Neural cell (in vitro differentiated cells): ENCODE results near the gene FAM83G. TPM values are rescaled to one million over a fixed set of nuclear protein-coding genes. Genes with fewer than 3 reads are reported as not detected.

Source experiments
- H2AFZ ChIP-seq: fragments of 200-600, 300-800 bp; sonication (generic), shearing (Covaris generic); 2 replicates; pipeline ENCODE4 v1.6.0; 2014; ENCODE audit warnings: low read depth, mild to moderate bottlenecking, antibody characterized with exemption, low read length, moderate library complexity
- H3F3A ChIP-seq: fragments of 200-600 bp; shearing (Covaris generic); 2 replicates; pipeline ENCODE4 v1.6.1; 2016; ENCODE audit warnings: mild to moderate bottlenecking, moderate library complexity, mixed read lengths, antibody characterized with exemption, low read length; ENCODE audit not compliant: insufficient read depth, poor library complexity, severe bottlenecking
- H3K27ac ChIP-seq: fragments of 200-600, 300-800 bp; sonication (generic), shearing (Covaris generic); 2 replicates; pipeline ENCODE4 v1.5.1; 2014; ENCODE audit warnings: mild to moderate bottlenecking, low read length, moderate library complexity
- H3K27me3 ChIP-seq: fragments of 300-800, 200-600 bp; sonication (generic), shearing (Covaris generic); 2 replicates; pipeline ENCODE4 v1.6.0; 2014; ENCODE audit warnings: mild to moderate bottlenecking, low read depth, low read length, moderate library complexity; ENCODE audit not compliant: insufficient read depth
- H3K36me3 ChIP-seq: fragments of 300-800, 200-600 bp; sonication (generic), shearing (Covaris generic); 2 replicates; pipeline ENCODE4 v1.5.1; 2014; ENCODE audit warnings: mild to moderate bottlenecking, antibody characterized with exemption, low read length, moderate library complexity; ENCODE audit not compliant: insufficient read depth
- H3K4me2 ChIP-seq: fragments of 300-800, 200-600 bp; sonication (generic), shearing (Covaris generic); 2 replicates; pipeline ENCODE4 v1.6.0; 2014; ENCODE audit warnings: mild to moderate bottlenecking, low read length
- H3K4me3 ChIP-seq: fragments of 300-800, 200-600 bp; sonication (generic), shearing (Covaris generic); 2 replicates; pipeline ENCODE4 v1.5.1; 2014; ENCODE audit warnings: mild to moderate bottlenecking, low read length, moderate library complexity
- H3K79me2 ChIP-seq: fragments of 200-600 bp; shearing (Covaris generic); replicated peaks from 2 replicates; pipeline ENCODE4 v1.6.0; 2014; ENCODE audit warnings: mild to moderate bottlenecking, low read length, moderate library complexity; ENCODE audit not compliant: insufficient read depth
- H3K9ac ChIP-seq: fragments of 300-800, 200-600 bp; sonication (generic), shearing (Covaris generic); 2 replicates; pipeline ENCODE4 v1.6.1; 2016; ENCODE audit warnings: mild to moderate bottlenecking, low read length, mixed read lengths
- H3K9me2 ChIP-seq: fragments of 200-600 bp; shearing (Covaris generic); 2 replicates; pipeline ENCODE4 v1.6.1; 2016; ENCODE audit warnings: mild to moderate bottlenecking, low read length, mixed read lengths; ENCODE audit not compliant: insufficient read depth
- H3K9me3 ChIP-seq: fragments of 200-600, 300-800 bp; sonication (generic), shearing (Covaris generic); 2 replicates; pipeline ENCODE4 v1.6.1; 2016; ENCODE audit warnings: mild to moderate bottlenecking, mixed run types, low read length, moderate library complexity, mixed read lengths
- H4K20me1 ChIP-seq: fragments of 200-600 bp; shearing (Covaris generic); 2 replicates; pipeline ENCODE4 v1.6.1; 2016; ENCODE audit warnings: mild to moderate bottlenecking, mixed run types; ENCODE audit not compliant: insufficient read depth
- EP300 ChIP-seq: fragments of 450-650 bp; conservative IDR thresholded peaks from 2 replicates; pipeline ENCODE4 v1.6.1; 2014; ENCODE audit warnings: antibody characterized with exemption, mild to moderate bottlenecking, moderate library complexity; ENCODE audit not compliant: poor library complexity, severe bottlenecking
- EZH2 ChIP-seq: fragments of 200-600, 300-800 bp; shearing (Covaris generic), sonication (generic); IDR thresholded peaks from 2 replicates; pipeline ENCODE4 v1.6.1; 2014; ENCODE audit warnings: antibody characterized with exemption, low read length, borderline replicate concordance, mild to moderate bottlenecking; ENCODE audit not compliant: insufficient read depth, poor library complexity, severe bottlenecking
- MXI1 ChIP-seq: fragments of 450-650 bp; conservative IDR thresholded peaks from 2 replicates; pipeline ENCODE4 v1.6.1; 2014; ENCODE audit warnings: antibody characterized with exemption, mild to moderate bottlenecking; ENCODE audit not compliant: poor library complexity, severe bottlenecking
- POLR2AphosphoS5 ChIP-seq: IDR thresholded peaks from 2 replicates; pipeline ENCODE4 v1.6.1; 2012
- RAD21 ChIP-seq: fragments of 450-650 bp; conservative IDR thresholded peaks from 2 replicates; pipeline ENCODE4 v1.6.1; 2014; ENCODE audit warnings: antibody characterized with exemption, mild to moderate bottlenecking, moderate library complexity
- SMC3 ChIP-seq: fragments of 450-650 bp; conservative IDR thresholded peaks from 2 replicates; pipeline ENCODE4 v1.6.1; 2014; ENCODE audit warnings: antibody characterized with exemption, mild to moderate bottlenecking, moderate library complexity; ENCODE audit not compliant: poor library complexity
- TAF1 ChIP-seq: IDR thresholded peaks from 2 replicates; pipeline ENCODE4 v1.6.1; 2012; ENCODE audit warnings: low read depth
- polyA plus RNA-seq: library from polyadenylated mRNA; depleted of rRNA; stranded (reverse); fragments of >200 nt; gene quantifications from 2 replicates; pipeline ENCODE4 v1.2.3, GENCODE V29; 2014
- TF ChIP-seq, protein P1 (sequence below): IDR thresholded peaks from 2 replicates; pipeline ENCODE4 v1.6.1; 2012; ENCODE audit warnings: borderline replicate concordance
- TF ChIP-seq, protein P2 (sequence below): fragments of 450-650 bp; IDR thresholded peaks from 2 replicates; pipeline ENCODE4 v1.5.1; 2014; ENCODE audit warnings: antibody characterized with exemption, mild to moderate bottlenecking, moderate library complexity; ENCODE audit not compliant: poor library complexity, severe bottlenecking

The FAM83G gene
- polyA plus RNA-seq, 1 donor from 2014 or later, result not detected

DNA sequence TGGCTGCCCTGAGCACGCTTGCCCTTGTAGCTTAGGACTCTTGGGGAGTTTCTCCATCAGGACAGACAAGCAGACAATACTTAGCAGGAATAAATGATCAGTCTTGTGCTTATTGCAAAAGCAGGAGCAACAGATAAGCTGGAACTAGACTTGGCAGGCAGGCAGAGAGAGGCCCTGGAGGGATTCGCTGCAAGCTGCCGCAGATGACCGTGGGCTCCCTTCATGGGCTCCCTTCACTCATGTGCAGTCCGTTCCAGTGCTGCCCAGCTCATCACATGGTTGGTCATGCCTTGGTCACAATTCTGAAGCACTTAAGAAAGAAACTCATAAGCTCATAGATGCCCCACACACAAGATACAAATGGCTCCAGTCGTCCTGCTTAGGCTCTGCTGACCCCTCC, 55.0 kb downstream of the FAM83G start:
- H3K79me2 ChIP-seq, result no peaks in the 10 kb centered on the region
- H3K9ac ChIP-seq, result no peak overlapping the region
- no peak overlapping the region for H2AFZ ChIP-seq
- H4K20me1 ChIP-seq, result no peaks in the 10 kb centered on the region
- H3K9me2 ChIP-seq, result no peaks in the 10 kb centered on the region
- TF ChIP-seq SMC3 (no peak), POLR2AphosphoS5 (no peak), MXI1 (no peak), RAD21 (no peak), TAF1 (no peak), EZH2 (no peak), EP300 (no peak)
- TF ChIP-seq, protein P1, sequence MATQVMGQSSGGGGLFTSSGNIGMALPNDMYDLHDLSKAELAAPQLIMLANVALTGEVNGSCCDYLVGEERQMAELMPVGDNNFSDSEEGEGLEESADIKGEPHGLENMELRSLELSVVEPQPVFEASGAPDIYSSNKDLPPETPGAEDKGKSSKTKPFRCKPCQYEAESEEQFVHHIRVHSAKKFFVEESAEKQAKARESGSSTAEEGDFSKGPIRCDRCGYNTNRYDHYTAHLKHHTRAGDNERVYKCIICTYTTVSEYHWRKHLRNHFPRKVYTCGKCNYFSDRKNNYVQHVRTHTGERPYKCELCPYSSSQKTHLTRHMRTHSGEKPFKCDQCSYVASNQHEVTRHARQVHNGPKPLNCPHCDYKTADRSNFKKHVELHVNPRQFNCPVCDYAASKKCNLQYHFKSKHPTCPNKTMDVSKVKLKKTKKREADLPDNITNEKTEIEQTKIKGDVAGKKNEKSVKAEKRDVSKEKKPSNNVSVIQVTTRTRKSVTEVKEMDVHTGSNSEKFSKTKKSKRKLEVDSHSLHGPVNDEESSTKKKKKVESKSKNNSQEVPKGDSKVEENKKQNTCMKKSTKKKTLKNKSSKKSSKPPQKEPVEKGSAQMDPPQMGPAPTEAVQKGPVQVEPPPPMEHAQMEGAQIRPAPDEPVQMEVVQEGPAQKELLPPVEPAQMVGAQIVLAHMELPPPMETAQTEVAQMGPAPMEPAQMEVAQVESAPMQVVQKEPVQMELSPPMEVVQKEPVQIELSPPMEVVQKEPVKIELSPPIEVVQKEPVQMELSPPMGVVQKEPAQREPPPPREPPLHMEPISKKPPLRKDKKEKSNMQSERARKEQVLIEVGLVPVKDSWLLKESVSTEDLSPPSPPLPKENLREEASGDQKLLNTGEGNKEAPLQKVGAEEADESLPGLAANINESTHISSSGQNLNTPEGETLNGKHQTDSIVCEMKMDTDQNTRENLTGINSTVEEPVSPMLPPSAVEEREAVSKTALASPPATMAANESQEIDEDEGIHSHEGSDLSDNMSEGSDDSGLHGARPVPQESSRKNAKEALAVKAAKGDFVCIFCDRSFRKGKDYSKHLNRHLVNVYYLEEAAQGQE, result no peak
- TF ChIP-seq, protein P2, sequence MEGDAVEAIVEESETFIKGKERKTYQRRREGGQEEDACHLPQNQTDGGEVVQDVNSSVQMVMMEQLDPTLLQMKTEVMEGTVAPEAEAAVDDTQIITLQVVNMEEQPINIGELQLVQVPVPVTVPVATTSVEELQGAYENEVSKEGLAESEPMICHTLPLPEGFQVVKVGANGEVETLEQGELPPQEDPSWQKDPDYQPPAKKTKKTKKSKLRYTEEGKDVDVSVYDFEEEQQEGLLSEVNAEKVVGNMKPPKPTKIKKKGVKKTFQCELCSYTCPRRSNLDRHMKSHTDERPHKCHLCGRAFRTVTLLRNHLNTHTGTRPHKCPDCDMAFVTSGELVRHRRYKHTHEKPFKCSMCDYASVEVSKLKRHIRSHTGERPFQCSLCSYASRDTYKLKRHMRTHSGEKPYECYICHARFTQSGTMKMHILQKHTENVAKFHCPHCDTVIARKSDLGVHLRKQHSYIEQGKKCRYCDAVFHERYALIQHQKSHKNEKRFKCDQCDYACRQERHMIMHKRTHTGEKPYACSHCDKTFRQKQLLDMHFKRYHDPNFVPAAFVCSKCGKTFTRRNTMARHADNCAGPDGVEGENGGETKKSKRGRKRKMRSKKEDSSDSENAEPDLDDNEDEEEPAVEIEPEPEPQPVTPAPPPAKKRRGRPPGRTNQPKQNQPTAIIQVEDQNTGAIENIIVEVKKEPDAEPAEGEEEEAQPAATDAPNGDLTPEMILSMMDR, result no peak
- no peaks in the 10 kb centered on the region for H3K9me3 ChIP-seq
- H3K27me3 ChIP-seq, result no peaks in the 10 kb centered on the region
- H3K27ac ChIP-seq, result no peak overlapping the region
- H3K36me3 ChIP-seq, result no peaks in the 10 kb centered on the region
- no peak overlapping the region for H3K4me2 ChIP-seq
- no peak overlapping the region for H3K4me3 ChIP-seq
- H3F3A ChIP-seq, result no peaks in the 10 kb centered on the region

DNA sequence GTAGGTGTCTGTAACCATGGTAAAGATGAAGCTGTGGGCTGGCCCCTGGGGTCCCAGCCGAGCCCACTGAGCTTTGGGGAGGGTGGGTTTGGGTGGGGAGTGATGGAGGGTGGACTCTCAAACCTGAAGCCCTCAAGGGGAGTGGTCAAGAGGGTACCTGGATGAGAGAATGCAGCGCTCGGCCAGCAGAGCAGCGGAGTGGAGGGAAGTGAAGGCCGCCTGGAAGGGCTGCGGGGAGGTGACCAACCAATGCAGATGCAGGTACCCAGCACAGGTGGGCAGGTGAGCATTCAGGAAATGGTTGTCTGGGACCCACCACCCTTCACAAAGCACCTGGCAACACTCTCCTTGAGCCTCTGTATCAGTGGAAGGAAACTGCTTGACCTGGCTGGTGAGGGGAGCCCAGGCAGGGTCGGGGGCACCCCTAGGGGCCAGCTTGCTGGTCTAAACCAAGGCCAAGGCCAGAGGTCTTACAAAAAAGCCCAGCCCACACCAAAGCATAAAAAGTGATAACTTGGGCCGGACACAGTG, 56.0 kb downstream of the FAM83G start:
- Histone ChIP-seq H3F3A (no peaks in the 10 kb centered on the region), H2AFZ (no peak overlapping the region), H3K9me3 (no peaks in the 10 kb centered on the region), H3K4me2 (no peak overlapping the region), H3K27ac (no peak overlapping the region), H3K9me2 (no peaks in the 10 kb centered on the region), H3K4me3 (no peak overlapping the region), H3K36me3 (no peaks in the 10 kb centered on the region), H3K79me2 (no peaks in the 10 kb centered on the region), H3K27me3 (no peaks in the 10 kb centered on the region), H3K9ac (no peak overlapping the region), H4K20me1 (no peaks in the 10 kb centered on the region)
- TF ChIP-seq, protein P1, result no peak
- TF ChIP-seq RAD21 (no peak), POLR2AphosphoS5 (no peak), SMC3 (no peak), MXI1 (no peak), TAF1 (no peak), EZH2 (no peak), EP300 (no peak)
- TF ChIP-seq, protein P2, result no peak
